GM19455 (cell line): Measurements from ENCODE around the gene ARHGAP15.

ENCODE experiments used
- ATAC-seq: cut with Tn5 transposase; IDR thresholded peaks from one replicate; pipeline ENCODE4 v1.9.1; 2021; ENCODE audit not compliant: unreplicated experiment

Gene ARHGAP15

DNA sequence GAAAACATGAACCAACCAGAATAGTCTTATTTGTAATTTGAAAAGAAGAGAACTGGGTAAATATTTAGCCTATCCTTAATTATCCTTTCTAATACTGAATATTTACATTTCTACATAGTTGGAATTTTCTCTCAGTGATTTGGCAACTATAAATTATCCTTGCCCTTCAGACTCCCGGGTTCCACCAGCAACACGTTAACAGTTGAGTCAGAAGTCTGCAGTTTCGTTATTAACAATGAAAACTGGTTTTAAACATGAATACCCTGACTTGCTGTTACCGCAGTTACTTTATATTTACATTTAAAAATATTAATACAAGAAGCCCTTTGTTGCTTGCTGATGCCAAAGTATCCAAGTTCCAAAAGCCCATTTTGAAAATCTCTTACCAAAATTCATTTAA, 673.0 kb downstream of the ARHGAP15 start:
- no peak for ATAC-seq

DNA sequence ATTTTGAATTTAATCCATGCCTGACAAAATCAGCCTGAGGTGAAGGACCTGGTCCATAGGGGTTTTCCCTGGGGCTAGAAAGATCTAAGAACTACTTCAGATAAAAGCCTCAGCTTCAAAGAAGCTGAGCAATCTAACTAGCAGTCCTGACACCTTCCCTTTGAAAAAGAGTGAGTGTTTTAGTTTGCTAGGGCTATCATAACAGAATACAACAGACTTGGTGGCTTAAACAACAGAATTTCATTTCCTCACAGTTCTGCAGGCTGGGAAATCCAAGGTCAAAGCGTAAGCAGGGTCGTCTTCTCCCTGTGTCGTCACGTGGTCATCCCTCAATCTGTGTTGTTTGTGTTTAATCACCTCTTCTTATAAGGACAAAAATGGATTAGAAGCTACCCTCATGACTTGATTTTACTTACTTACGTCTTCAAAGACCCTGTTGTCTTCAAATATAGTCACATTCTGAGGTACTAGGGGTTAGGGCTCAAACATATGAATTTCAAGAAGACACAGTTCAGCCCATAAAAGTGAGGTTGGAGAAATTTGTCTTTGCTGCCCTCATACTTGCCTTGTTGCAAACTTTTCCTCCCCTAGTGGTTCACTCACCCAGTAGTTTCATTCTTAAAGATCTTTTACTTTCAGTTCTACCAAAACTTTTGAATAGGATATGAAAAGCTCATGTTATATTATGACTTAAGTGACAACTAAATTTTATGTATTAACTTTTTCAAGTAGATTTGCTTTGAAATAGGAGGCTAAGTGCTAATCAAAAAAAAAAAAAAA, 673.8 kb downstream of the ARHGAP15 start:
- ATAC-seq = peak; percentile 89

DNA sequence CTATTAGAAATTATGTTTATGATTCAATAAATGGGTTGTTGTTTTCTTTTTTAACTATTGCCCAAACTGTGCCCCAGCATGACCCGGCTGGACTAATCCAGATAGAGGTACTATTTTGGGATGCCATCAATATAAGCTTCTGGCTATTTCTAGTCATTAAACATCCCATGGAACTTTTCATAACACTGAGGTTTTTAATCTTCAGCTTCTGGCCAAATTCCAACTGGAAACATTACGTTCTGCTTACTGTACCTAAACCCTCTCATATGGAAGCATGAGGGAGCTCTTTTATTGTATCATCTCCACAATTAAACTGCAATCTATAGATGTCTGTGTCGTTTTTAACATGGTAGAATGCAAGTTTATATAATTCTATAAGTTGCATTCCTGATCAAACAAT, 674.7 kb downstream of the ARHGAP15 start:
- no peak for ATAC-seq

DNA sequence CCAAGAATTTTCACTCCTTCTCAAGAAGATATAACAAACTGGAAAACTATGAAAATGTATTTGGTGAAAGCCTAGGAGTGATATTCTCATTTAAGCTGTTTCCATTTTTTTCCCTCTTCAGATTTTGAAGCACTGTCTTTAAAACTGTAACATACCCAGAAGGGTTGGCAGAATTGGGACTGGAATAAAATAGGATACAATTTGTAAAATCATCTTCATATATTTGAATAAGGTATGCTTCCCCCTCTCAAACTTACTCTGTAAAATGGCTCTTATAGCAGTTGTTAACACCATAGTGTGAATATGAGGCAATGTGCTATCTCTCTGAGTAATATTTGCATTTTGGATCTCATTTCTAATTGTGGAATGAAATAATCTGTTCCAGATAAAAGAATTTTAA, 676.4 kb downstream of the ARHGAP15 start:
- ATAC-seq = no peak

DNA sequence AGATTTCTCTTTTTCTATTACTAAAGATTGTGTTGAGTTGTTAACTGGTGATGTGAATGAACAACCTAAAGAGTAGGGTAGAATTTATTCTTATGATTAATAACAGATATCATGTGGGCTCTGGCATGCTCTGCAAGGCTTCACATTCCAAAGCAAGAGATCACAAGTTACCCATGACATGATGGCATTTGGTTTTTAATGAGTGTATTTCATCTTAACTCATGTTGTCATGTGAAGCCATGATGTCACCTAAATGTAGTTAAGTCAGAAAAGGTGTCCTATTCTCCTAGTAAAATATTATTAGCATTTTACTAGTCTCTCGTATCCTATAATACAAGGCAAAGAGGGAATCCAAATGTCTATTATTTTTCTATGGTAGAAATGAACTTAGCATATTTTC, 678.0 kb downstream of the ARHGAP15 start:
- no peak for ATAC-seq

DNA sequence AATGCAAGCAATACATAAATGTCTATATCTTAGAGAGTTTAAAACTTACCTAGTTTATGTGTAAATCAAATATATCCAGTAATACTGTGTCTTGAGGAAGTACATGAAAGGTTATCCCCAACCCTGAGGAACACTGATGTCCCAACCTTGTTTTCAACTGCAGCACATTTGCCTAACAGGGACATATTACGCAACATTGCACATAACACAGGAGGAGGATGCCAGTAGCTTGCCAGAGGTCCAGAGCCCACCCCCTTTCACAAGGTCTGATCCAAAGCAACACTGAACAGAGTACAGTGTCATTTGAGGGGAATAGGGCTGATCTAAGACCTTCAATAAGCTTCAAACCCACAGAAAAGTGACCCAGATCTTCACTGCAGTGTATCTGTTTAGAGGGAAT, 678.5 kb downstream of the ARHGAP15 start:
- ATAC-seq = no peak

DNA sequence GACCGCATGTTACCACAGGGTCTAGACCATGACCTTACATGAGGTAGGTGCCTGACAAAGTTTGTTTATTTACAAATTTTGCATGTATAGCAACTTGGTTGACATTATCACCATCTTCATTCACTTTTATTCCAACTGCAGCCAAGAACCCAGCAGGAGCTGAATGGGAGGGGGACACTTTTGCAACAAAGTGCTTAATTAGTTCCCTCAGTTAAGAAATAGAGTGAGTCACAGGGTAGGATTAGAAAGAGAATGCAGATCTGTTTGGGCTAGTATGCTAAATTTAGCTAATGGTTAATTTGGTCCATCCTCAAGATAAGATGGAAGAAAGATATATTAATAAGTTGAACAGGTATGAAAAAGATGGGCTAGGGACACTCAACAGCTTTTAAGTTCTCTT, 678.9 kb downstream of the ARHGAP15 start:
- ATAC-seq = no peak

DNA sequence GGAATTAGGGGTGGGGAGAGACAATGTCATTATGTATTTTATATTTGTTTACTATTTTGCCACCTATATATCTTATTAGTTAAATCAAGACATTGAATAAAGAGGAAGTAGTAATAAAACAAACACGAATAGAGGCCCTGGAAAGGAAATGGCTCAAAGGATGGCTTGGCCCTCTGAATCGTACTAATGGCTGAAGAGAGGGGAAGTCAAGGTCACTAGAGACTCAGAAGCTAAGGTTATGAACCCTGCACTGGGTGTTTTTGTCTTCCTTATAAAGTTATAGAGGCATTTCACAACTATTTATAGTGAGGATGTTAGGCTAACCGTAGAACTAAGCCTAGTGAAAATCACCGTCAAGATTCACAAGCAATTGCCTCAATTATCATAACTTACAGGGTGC, 685.9 kb downstream of the ARHGAP15 start:
- ATAC-seq = no peak

DNA sequence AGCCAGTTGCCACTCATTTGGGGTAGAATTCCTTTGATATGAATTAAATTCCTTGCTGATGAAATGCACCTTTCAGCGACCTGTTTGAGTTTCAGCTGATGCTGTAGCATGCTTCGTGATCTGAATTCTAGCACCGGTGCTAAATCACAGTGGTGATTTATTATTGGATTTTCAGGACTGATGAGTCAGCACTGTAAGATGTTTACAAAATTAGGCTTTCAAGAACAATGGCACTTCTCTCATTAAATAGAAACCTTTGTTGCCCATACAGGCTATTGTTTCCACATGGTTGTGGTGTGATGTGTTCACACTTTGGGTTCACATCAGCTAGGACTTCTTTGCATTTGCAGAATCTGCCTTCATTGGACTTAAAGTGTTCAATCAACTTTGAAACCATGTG, 687.7 kb downstream of the ARHGAP15 start:
- no peak for ATAC-seq
